Loucy (cell line): ENCODE results near the gene MIGA1.

Experiments used
- EZH2phosphoT487 ChIP-seq: fragments of 200-600 bp; IDR thresholded peaks from 2 replicates; pipeline ENCODE4 v1.6.1; 2018; ENCODE audit warnings: antibody characterized with exemption, mild to moderate bottlenecking, moderate library complexity, borderline replicate concordance
- TF ChIP-seq, protein P1 (sequence below): fragments of 200-600 bp; sonication (generic); conservative IDR thresholded peaks from 2 replicates; pipeline ENCODE4 v1.5.1; 2014; ENCODE audit warnings: mild to moderate bottlenecking, antibody characterized with exemption, low read length

GRCh38 chr1:77899647-77900320, 120.3 kb downstream of the MIGA1 start:
- TF ChIP-seq EZH2phosphoT487, result no peak
- TF ChIP-seq, protein P1, sequence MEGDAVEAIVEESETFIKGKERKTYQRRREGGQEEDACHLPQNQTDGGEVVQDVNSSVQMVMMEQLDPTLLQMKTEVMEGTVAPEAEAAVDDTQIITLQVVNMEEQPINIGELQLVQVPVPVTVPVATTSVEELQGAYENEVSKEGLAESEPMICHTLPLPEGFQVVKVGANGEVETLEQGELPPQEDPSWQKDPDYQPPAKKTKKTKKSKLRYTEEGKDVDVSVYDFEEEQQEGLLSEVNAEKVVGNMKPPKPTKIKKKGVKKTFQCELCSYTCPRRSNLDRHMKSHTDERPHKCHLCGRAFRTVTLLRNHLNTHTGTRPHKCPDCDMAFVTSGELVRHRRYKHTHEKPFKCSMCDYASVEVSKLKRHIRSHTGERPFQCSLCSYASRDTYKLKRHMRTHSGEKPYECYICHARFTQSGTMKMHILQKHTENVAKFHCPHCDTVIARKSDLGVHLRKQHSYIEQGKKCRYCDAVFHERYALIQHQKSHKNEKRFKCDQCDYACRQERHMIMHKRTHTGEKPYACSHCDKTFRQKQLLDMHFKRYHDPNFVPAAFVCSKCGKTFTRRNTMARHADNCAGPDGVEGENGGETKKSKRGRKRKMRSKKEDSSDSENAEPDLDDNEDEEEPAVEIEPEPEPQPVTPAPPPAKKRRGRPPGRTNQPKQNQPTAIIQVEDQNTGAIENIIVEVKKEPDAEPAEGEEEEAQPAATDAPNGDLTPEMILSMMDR, result no peak
